H9 (cell line): ENCODE results near the gene VPS39. TPM values are rescaled to one million over a fixed set of nuclear protein-coding genes. Genes with fewer than 3 reads are reported as not detected.

ENCODE experiments used
- DNase-seq: peaks from one replicate; pipeline ENCODE4 v3.0.0-alpha.2; 2017
- H2AFZ ChIP-seq: one replicate; pipeline ENCODE4 v1.6.1; 2013; ENCODE audit warnings: mild to moderate bottlenecking, low read length, control low read depth, moderate library complexity
- H2AK5ac ChIP-seq: 2 replicates; pipeline ENCODE4 v1.6.1; 2013; ENCODE audit warnings: low read length, control low read depth, mixed read lengths; ENCODE audit not compliant: insufficient read length
- H2BK120ac ChIP-seq: one replicate; pipeline ENCODE4 v1.6.1; 2013; ENCODE audit warnings: low read depth, mild to moderate bottlenecking, low read length, control low read depth, inconsistent platforms; ENCODE audit not compliant: poor library complexity, severe bottlenecking
- H2BK12ac ChIP-seq: 2 replicates; pipeline ENCODE4 v1.6.1; 2013; ENCODE audit warnings: low read length, control low read depth, mixed read lengths, low read depth; ENCODE audit not compliant: insufficient read length
- H2BK15ac ChIP-seq: 2 replicates; pipeline ENCODE4 v1.6.1; 2013; ENCODE audit warnings: low read depth, low read length, control low read depth
- H2BK20ac ChIP-seq: one replicate; pipeline ENCODE4 v1.6.1; 2013; ENCODE audit warnings: low read depth, mild to moderate bottlenecking, low read length, control low read depth, inconsistent platforms; ENCODE audit not compliant: poor library complexity, severe bottlenecking
- H2BK5ac ChIP-seq: 2 replicates; pipeline ENCODE4 v1.6.1; 2013; ENCODE audit warnings: low read length, control low read depth, mixed read lengths; ENCODE audit not compliant: insufficient read length
- H3K14ac ChIP-seq: 2 replicates; pipeline ENCODE4 v1.6.1; 2013; ENCODE audit warnings: low read length, control low read depth; ENCODE audit not compliant: insufficient read depth
- H3K18ac ChIP-seq: 2 replicates; pipeline ENCODE4 v1.6.1; 2013; ENCODE audit warnings: low read depth, mild to moderate bottlenecking, mixed read lengths, low read length, control low read depth; ENCODE audit not compliant: insufficient read length
- H3K23ac ChIP-seq: 2 replicates; pipeline ENCODE4 v1.6.1; 2013; ENCODE audit warnings: low read length, control low read depth, mixed read lengths, low read depth; ENCODE audit not compliant: insufficient read length
- H3K23me2 ChIP-seq: 2 replicates; pipeline ENCODE4 v1.6.1; 2013; ENCODE audit warnings: low read depth, mild to moderate bottlenecking, mixed read lengths, low read length, control low read depth; ENCODE audit not compliant: insufficient read length, poor library complexity, severe bottlenecking
- H3K27ac ChIP-seq: 2 replicates; pipeline ENCODE4 v1.5.1; 2013; ENCODE audit warnings: low read length, control low read depth, mixed read lengths, low read depth; ENCODE audit not compliant: insufficient read length
- H3K27me3 ChIP-seq: 2 replicates; pipeline ENCODE4 v1.6.1; 2013; ENCODE audit warnings: low read length, control low read depth, inconsistent platforms; ENCODE audit not compliant: insufficient read depth
- H3K4ac ChIP-seq: 2 replicates; pipeline ENCODE4 v1.6.1; 2013; ENCODE audit warnings: low read depth, mild to moderate bottlenecking, control low read depth, inconsistent platforms, low read length, moderate library complexity
- H3K4me1 ChIP-seq: 2 replicates; pipeline ENCODE4 v1.6.1; 2013; ENCODE audit warnings: low read length, control low read depth, inconsistent platforms; ENCODE audit not compliant: insufficient read depth
- H3K4me2 ChIP-seq: 2 replicates; pipeline ENCODE4 v1.6.1; 2013; ENCODE audit warnings: low read length, control low read depth, mixed read lengths; ENCODE audit not compliant: insufficient read length, insufficient read depth
- H3K56ac ChIP-seq: 2 replicates; pipeline ENCODE4 v1.6.1; 2013; ENCODE audit warnings: low read depth, mild to moderate bottlenecking, mixed read lengths, low read length, control low read depth; ENCODE audit not compliant: insufficient read length
- H3K79me1 ChIP-seq: 2 replicates; pipeline ENCODE4 v1.6.1; 2013; ENCODE audit warnings: low read depth, mild to moderate bottlenecking, moderate library complexity, low read length, control low read depth, inconsistent platforms; ENCODE audit not compliant: insufficient read depth, poor library complexity, severe bottlenecking
- H3K79me2 ChIP-seq: 2 replicates; pipeline ENCODE4 v1.6.1; 2013; ENCODE audit warnings: low read length, control low read depth, inconsistent platforms; ENCODE audit not compliant: insufficient read depth
- H3K9ac ChIP-seq: 2 replicates; pipeline ENCODE4 v1.6.1; 2013; ENCODE audit warnings: low read length, control low read depth, mixed read lengths; ENCODE audit not compliant: insufficient read length; ENCODE audit errors: extremely low read depth
- H3K9me3 ChIP-seq: one replicate; pipeline ENCODE4 v1.6.1; 2013; ENCODE audit warnings: low read depth, low read length, inconsistent platforms; ENCODE audit not compliant: control insufficient read depth
- H3T11ph ChIP-seq: one replicate; pipeline ENCODE4 v1.6.1; 2013; ENCODE audit warnings: mild to moderate bottlenecking, low read length, control low read depth, inconsistent platforms
- H4K20me1 ChIP-seq: one replicate; pipeline ENCODE4 v1.6.1; 2013; ENCODE audit not compliant: control insufficient read depth, insufficient read length, insufficient read depth
- H4K5ac ChIP-seq: 2 replicates; pipeline ENCODE4 v1.6.1; 2013; ENCODE audit warnings: low read depth, mild to moderate bottlenecking, mixed read lengths, low read length, control low read depth; ENCODE audit not compliant: insufficient read length
- H4K8ac ChIP-seq: replicated peaks from 2 replicates; pipeline ENCODE4 v1.6.1; 2013; ENCODE audit warnings: low read length, control low read depth, mixed read lengths, low read depth; ENCODE audit not compliant: insufficient read length
- H4K91ac ChIP-seq: 2 replicates; pipeline ENCODE4 v1.6.1; 2013; ENCODE audit warnings: low read depth, mild to moderate bottlenecking, moderate library complexity, mixed read lengths, low read length, control low read depth; ENCODE audit not compliant: insufficient read length
- H3K27ac Mint-ChIP-seq, 3 experiments: 2 replicates in 2 of 3; 3 replicates in 1 of 3; pipeline ENCODE4 v1.8.0; 2020 to 2021; ENCODE audit warnings: mixed read lengths in 3 of 3, mild to moderate bottlenecking in 1 of 3, moderate library complexity in 1 of 3
- H3K27me3 Mint-ChIP-seq: 2 replicates; pipeline ENCODE4 v1.8.0; 2021; ENCODE audit warnings: low read depth, mild to moderate bottlenecking, moderate library complexity, mixed read lengths
- H3K36me3 Mint-ChIP-seq, 3 experiments: 2 replicates in 2 of 3; 3 replicates in 1 of 3; pipeline ENCODE4 v1.8.0; 2020 to 2021; ENCODE audit warnings: low read depth in 3 of 3, mixed read lengths in 3 of 3; ENCODE audit not compliant: insufficient read depth in 1 of 3
- H3K4me1 Mint-ChIP-seq, 2 experiments: 2 replicates each; pipeline ENCODE4 v1.8.0; 2020; ENCODE audit warnings: mixed read lengths in 2 of 2
- H3K4me3 Mint-ChIP-seq, 2 experiments: 2 replicates in 1 of 2; 3 replicates in 1 of 2; pipeline ENCODE4 v1.8.0; 2020 to 2021; ENCODE audit warnings: mild to moderate bottlenecking in 2 of 2, mixed read lengths in 2 of 2, moderate library complexity in 1 of 2
- H3K9me3 Mint-ChIP-seq, 2 experiments: 2 replicates in 1 of 2; 3 replicates in 1 of 2; pipeline ENCODE4 v1.8.0; 2020; ENCODE audit warnings: mild to moderate bottlenecking in 2 of 2, mixed read lengths in 2 of 2, moderate library complexity in 1 of 2
- CTCF ChIP-seq: fragments of 200-600 bp; sonication (generic); conservative IDR thresholded peaks from 3 replicates; pipeline ENCODE4 v1.8.0; 2021; ENCODE audit warnings: antibody characterized with exemption, mild to moderate bottlenecking
- WGBS: extraction: QIAGEN DNeasy Blood & Tissue Kit; methylation state at CpG from one replicate; pipeline ENCODE4 v1.1.7; 2013; ENCODE audit warnings: missing lambda C conversion rate, low lambda C conversion rate, mixed read lengths; ENCODE audit not compliant: insufficient read length; ENCODE audit errors: extremely low coverage; 5-methylcytosine and 5-hydroxymethylcytosine counted together
- total RNA-seq: library from RNA; stranded (reverse); gene quantifications from 2 replicates; pipeline ENCODE4 v1.2.1, GENCODE V29; 2021

VPS39 gene
- total RNA-seq, 1 experiment from 2014 or later: 48.6 TPM

DNA sequence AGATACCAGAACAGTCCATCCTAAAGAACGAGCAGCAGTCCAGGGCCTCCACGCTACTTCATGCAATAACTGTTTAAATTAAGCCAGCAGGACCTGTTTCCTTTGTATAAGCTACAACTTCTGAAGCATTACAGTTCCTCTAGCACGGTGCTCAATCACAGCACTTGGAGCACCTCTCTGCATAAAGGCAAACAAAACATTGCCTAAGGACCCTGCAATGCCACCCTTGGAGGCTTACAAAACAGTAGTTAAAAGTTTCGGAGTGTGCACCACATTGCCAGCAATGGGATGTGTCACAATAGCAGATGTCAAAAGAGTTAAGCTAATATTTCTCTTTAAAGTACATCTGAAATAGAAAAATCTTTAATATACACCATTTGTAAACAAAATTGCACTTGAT lies 2.6 kb upstream of the VPS39 start:
- no peaks in the 10 kb centered on the region for H3K79me2 ChIP-seq
- no peak for TF ChIP-seq CTCF
- H4K91ac ChIP-seq: no peak overlapping the region
- no peak overlapping the region for H3K4me2 ChIP-seq
- Mint-ChIP-seq H3K4me3 (no peak overlapping the region), H3K4me1 (peaks cover 11 to 12% of the 10 kb centered on the region in 2 experiments), H3K27me3 (no peaks in the 10 kb centered on the region), H3K9me3 (no peaks in the 10 kb centered on the region), H3K27ac (no peak overlapping the region), H3K36me3 (peaks cover 6 to 31% (median 20%) of the 10 kb centered on the region in 3 experiments; a peak in 6 of 7 replicates)
- no peak overlapping the region for H3K27ac ChIP-seq
- H4K8ac ChIP-seq: no peak overlapping the region
- no CpG with 5 or more reads among the region's 4 CpGs for WGBS
- H2BK20ac ChIP-seq: no peak overlapping the region
- no peak overlapping the region for H2AFZ ChIP-seq
- no peak overlapping the region for H2BK5ac ChIP-seq
- no peaks in the 10 kb centered on the region for H4K20me1 ChIP-seq
- H3K4me1 ChIP-seq: no peaks in the 10 kb centered on the region
- no peak overlapping the region for H3K9ac ChIP-seq
- H3K23ac ChIP-seq: no peak overlapping the region
- H2BK15ac ChIP-seq: no peak overlapping the region
- no peaks in the 10 kb centered on the region for H3K27me3 ChIP-seq
- H3K4ac ChIP-seq: no peak overlapping the region
- H3K56ac ChIP-seq: no peak overlapping the region
- H2BK120ac ChIP-seq: no peak overlapping the region
- peaks cover 5% of the 10 kb centered on the region for H3K23me2 ChIP-seq
- H4K5ac ChIP-seq: no peak overlapping the region
- no peak overlapping the region for H2AK5ac ChIP-seq
- no peaks in the 10 kb centered on the region for H3K9me3 ChIP-seq
- H3K14ac ChIP-seq: no peak overlapping the region
- DNase-seq: no peak
- H3T11ph ChIP-seq: no peak overlapping the region
- H2BK12ac ChIP-seq: no peak overlapping the region
- H3K79me1 ChIP-seq: peaks cover 3% of the 10 kb centered on the region
- H3K18ac ChIP-seq: no peak overlapping the region
